BE2C (cell line): Measurements from ENCODE around the gene SLC10A2.

ENCODE experiments used
- DNase-seq: peaks from one replicate; pipeline ENCODE4 v3.0.0-alpha.2; 2020
- H3K27me3 ChIP-seq: fragments of 250-450 bp; sonication (Bioruptor Pico); 2 replicates; pipeline ENCODE4 v1.5.1; 2020; ENCODE audit warnings: mild to moderate bottlenecking
- H3K36me3 ChIP-seq: fragments of 250-450 bp; sonication (Bioruptor Pico); 2 replicates; pipeline ENCODE4 v1.5.1; 2020; ENCODE audit warnings: mild to moderate bottlenecking
- H3K4me1 ChIP-seq: fragments of 250-450 bp; sonication (Bioruptor Pico); 2 replicates; pipeline ENCODE4 v1.5.1; 2020
- H3K4me3 ChIP-seq: 2 replicates; pipeline ENCODE4 v1.5.1; 2011; ENCODE audit warnings: low read depth, low read length
- H3K9me3 ChIP-seq: fragments of 250-450 bp; sonication (Bioruptor Pico); 2 replicates; pipeline ENCODE4 v1.5.1; 2020
- TF ChIP-seq, protein P1 (sequence below): IDR thresholded peaks from 2 replicates; pipeline ENCODE4 v1.5.1; 2012; ENCODE audit warnings: mild to moderate bottlenecking, low read depth, low read length

The SLC10A2 gene

DNA sequence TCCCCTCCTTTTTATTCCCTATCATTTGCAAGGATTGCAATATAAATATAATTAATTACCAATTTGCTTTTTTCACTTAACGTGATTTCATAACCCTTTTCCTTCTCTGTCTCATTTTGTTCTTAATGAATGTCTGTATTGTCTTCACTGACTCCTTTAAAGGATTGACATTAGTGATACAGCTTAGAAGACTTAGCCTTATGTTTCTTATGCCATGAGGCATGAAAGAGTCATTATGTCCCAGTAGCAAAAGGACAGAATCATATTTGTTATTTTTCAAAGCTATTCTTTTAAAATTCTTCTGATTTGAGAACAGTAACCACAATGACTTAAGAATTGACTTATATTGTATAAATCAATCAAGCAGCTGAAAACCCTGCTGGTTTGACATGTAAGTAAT lies 26.2 kb downstream of the SLC10A2 start:
- no peaks in the 10 kb centered on the region for H3K36me3 ChIP-seq
- H3K4me1 ChIP-seq: no peaks in the 10 kb centered on the region
- TF ChIP-seq, protein P1, sequence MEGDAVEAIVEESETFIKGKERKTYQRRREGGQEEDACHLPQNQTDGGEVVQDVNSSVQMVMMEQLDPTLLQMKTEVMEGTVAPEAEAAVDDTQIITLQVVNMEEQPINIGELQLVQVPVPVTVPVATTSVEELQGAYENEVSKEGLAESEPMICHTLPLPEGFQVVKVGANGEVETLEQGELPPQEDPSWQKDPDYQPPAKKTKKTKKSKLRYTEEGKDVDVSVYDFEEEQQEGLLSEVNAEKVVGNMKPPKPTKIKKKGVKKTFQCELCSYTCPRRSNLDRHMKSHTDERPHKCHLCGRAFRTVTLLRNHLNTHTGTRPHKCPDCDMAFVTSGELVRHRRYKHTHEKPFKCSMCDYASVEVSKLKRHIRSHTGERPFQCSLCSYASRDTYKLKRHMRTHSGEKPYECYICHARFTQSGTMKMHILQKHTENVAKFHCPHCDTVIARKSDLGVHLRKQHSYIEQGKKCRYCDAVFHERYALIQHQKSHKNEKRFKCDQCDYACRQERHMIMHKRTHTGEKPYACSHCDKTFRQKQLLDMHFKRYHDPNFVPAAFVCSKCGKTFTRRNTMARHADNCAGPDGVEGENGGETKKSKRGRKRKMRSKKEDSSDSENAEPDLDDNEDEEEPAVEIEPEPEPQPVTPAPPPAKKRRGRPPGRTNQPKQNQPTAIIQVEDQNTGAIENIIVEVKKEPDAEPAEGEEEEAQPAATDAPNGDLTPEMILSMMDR: no peak
- DNase-seq: no peak
- H3K4me3 ChIP-seq: no peak overlapping the region
- peaks cover 30% of the 10 kb centered on the region for H3K27me3 ChIP-seq
- no peaks in the 10 kb centered on the region for H3K9me3 ChIP-seq

DNA sequence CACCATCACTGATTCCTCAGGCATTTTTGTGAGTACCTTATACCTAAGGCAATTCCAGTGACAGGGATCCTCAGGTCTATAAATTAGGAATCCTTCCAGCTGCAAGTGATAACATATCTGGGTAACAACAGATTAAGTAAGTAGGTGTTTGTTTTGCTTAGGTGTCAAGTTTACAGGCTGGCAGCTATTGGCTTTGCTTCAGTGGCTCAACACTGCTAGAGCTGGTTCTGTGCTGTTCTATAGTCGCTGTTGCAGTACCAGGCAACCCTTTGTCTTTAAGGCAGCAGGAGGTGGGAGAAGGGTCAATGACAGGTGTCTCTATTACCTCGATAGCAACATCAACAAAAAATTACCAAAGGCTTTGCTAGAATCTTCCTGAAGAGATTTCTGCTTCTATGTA lies 27.0 kb downstream of the SLC10A2 start:
- TF ChIP-seq, protein P1: no peak
- H3K27me3 ChIP-seq: peaks cover 30% of the 10 kb centered on the region
- no peak overlapping the region for H3K4me3 ChIP-seq
- no peak for DNase-seq
- no peaks in the 10 kb centered on the region for H3K9me3 ChIP-seq
- no peaks in the 10 kb centered on the region for H3K36me3 ChIP-seq
- no peaks in the 10 kb centered on the region for H3K4me1 ChIP-seq

- Histone ChIP-seq H3K4me1 (no peaks in the 10 kb centered on the region), H3K36me3 (no peaks in the 10 kb centered on the region), H3K9me3 (no peaks in the 10 kb centered on the region), H3K27me3 (peaks cover 29% of the 10 kb centered on the region), H3K4me3 (no peak overlapping the region)
- DNase-seq: no peak
- TF ChIP-seq, protein P1: no peak
Measured at GRCh38 chr13:103036268-103036667, 29.9 kb downstream of the SLC10A2 start.

- TF ChIP-seq, protein P1: no peak
- Histone ChIP-seq H3K4me3 (no peak overlapping the region), H3K36me3 (no peaks in the 10 kb centered on the region), H3K27me3 (peaks cover 6% of the 10 kb centered on the region; the same call in 1 of the 2 replicates), H3K9me3 (no peaks in the 10 kb centered on the region), H3K4me1 (no peaks in the 10 kb centered on the region)
- no peak for DNase-seq
Measured at GRCh38 chr13:103033999-103034398, 32.2 kb downstream of the SLC10A2 start.

DNA sequence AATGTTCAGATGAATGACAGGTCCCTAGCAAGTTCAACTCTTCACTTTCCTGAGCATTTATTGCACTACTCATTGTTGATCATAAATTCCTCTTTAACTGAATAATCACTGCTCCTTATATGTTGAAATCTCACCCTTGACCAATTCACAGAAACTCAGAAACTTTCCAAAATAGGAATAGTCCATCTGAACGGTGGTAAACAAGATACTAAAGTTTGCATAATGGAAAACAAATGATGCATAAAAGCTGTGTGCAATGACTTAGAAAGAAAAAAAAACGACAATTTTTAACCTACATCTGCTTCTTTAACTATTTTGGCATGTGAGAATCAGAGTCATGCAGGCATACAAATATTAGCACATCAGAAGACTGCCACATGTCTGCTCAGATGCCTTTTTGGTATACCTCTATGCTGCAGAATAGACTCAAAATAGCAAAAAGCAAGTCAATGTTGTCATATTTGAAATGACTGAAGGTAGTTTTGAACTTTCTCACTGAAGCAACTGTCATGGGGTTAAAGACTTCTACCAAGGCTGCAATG lies 34.8 kb downstream of the SLC10A2 start:
- H3K4me3 ChIP-seq: no peak overlapping the region
- no peaks in the 10 kb centered on the region for H3K4me1 ChIP-seq
- no peaks in the 10 kb centered on the region for H3K36me3 ChIP-seq
- no peaks in the 10 kb centered on the region for H3K9me3 ChIP-seq
- 0 out of 2 replicates have a peak, but pooled peaks cover 2% of the 10 kb centered on the region for H3K27me3 ChIP-seq
- no peak for DNase-seq
- TF ChIP-seq, protein P1: no peak

- Histone ChIP-seq H3K4me3 (no peak overlapping the region), H3K4me1 (no peaks in the 10 kb centered on the region)
Measured at GRCh38 chr13:103030776-103031175, 35.4 kb downstream of the SLC10A2 start.

More at GRCh38 chr13:103030776-103031175, 35.4 kb downstream of the SLC10A2 start:
- Histone ChIP-seq H3K27me3 (0 out of 2 replicates have a peak, but pooled peaks cover under 1% of the 10 kb centered on the region), H3K9me3 (no peaks in the 10 kb centered on the region), H3K36me3 (no peaks in the 10 kb centered on the region)
- DNase-seq: no peak
- TF ChIP-seq, protein P1: no peak
